C4-2B (cell line): Measurements from ENCODE around the gene FGGY.

ENCODE experiments used
- CTCF ChIP-seq: fragments of 450-650 bp; conservative IDR thresholded peaks from 2 replicates; pipeline ENCODE4 v1.5.1; 2017; ENCODE audit warnings: mild to moderate bottlenecking
- ZFX ChIP-seq: fragments of 450-650 bp; IDR thresholded peaks from 2 replicates; pipeline ENCODE4 v1.6.1; 2017

GRCh38 chr1:59554011-59554663, 257.2 kb downstream of the FGGY start:
- TF ChIP-seq CTCF (no peak), ZFX (no peak)
